Nephron progenitor cell (in vitro differentiated cells): ENCODE measurements around the gene PTPRF.
"Not testable (repeated sequence)": the region's sequence is repeated elsewhere in the genome, so short reads cannot be mapped to it uniquely, and the experiment has no call there.

Experiments
- DNase-seq: peaks from one replicate; pipeline ENCODE4 v3.0.0; 2021
- H3K27ac Mint-ChIP-seq: 2 replicates; pipeline ENCODE4 v1.8.0; 2021; ENCODE audit warnings: mild to moderate bottlenecking, moderate library complexity, mixed read lengths
- H3K27me3 Mint-ChIP-seq: 2 replicates; pipeline ENCODE4 v1.8.0; 2021; ENCODE audit warnings: mild to moderate bottlenecking, low read depth, mixed read lengths; ENCODE audit not compliant: poor library complexity
- H3K36me3 Mint-ChIP-seq: 2 replicates; pipeline ENCODE4 v1.8.0; 2021; ENCODE audit warnings: low read depth, mixed read lengths
- H3K4me1 Mint-ChIP-seq: 2 replicates; pipeline ENCODE4 v1.8.0; 2021; ENCODE audit warnings: mixed read lengths
- H3K4me3 Mint-ChIP-seq: 2 replicates; pipeline ENCODE4 v1.8.0; 2021; ENCODE audit warnings: mild to moderate bottlenecking, moderate library complexity, mixed read lengths
- H3K9me3 Mint-ChIP-seq: 2 replicates; pipeline ENCODE4 v1.8.0; 2021; ENCODE audit warnings: mild to moderate bottlenecking, moderate library complexity, mixed read lengths
- CTCF ChIP-seq: fragments of 200-600 bp; sonication (generic); IDR thresholded peaks from 2 replicates; pipeline ENCODE4 v1.5.0; 2021; ENCODE audit warnings: antibody characterized with exemption

The PTPRF gene

GRCh38 chr1:43637267-43637666 lies 106.6 kb downstream of the PTPRF start:
- no peaks in the 10 kb centered on the region for H3K36me3 Mint-ChIP-seq
- no peak for TF ChIP-seq CTCF
- H3K4me3 Mint-ChIP-seq = no peak overlapping the region
- no peak overlapping the region for H3K27ac Mint-ChIP-seq
- peaks cover 22% of the 10 kb centered on the region for H3K27me3 Mint-ChIP-seq
- no peaks in the 10 kb centered on the region for H3K4me1 Mint-ChIP-seq
- no peak for DNase-seq
- no peaks in the 10 kb centered on the region for H3K9me3 Mint-ChIP-seq

DNA sequence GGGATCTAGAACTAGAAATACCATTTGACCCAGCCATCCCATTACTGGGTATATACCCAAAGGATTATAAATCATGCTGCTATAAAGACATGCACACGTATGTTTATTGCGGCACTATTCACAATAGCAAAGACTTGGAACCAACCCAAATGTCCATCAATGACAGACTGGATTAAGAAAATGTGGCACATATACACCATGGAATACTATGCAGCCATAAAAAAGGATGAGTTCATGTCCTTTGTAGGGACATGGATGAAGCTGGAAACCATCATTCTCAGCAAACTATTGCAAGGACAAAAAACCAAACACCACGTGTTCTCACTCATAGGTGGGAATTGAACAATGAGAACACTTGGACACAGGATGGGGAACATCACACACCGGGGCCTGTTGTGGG lies 107.7 kb downstream of the PTPRF start:
- H3K36me3 Mint-ChIP-seq, H3K4me3 Mint-ChIP-seq, DNase-seq, H3K4me1 Mint-ChIP-seq, H3K27ac Mint-ChIP-seq, H3K9me3 Mint-ChIP-seq: not testable (repeated sequence)
- peaks cover 27% of the 10 kb centered on the region for H3K27me3 Mint-ChIP-seq

DNA sequence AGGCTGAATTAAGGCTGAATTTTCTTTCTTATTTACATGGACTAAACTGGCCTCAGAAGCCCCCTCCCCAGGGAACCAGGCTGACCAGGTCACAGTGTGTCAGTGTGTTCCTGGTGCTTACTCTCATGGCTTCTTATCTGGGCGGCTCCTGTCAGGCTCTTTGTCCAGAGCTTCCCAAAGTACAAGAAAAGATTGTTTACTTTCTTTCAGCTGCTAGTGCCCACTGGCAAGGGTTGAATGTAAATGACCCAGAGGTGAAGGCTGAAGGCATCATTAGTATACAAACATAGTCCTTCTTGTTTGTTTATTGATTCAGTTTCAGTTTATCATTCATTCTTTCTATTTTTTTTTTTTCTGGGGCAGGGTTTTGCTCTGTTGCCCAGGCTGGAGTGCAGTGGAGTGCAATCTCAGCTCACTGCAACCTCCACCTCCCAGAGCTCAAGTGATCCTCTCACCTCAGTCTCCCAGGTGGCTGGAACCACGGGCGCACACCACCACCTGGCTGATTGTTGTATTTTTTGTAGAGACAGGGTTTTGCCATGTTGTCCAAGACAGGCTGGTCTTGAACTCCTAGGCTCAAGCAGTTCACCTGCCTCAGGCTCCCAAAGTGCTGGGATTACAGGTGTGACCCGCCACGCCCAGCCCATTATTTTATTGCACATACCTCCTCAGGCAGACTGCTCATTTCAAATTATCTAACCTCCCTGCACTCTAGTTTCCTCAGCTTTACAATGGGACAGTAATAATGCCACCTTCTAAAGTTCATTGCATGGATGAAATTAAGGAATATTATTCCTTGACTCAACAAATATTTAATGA lies 109.5 kb downstream of the PTPRF start:
- no peak overlapping the region for H3K4me3 Mint-ChIP-seq
- peaks cover 42% of the 10 kb centered on the region for H3K27me3 Mint-ChIP-seq
- H3K36me3 Mint-ChIP-seq = no peaks in the 10 kb centered on the region
- H3K4me1 Mint-ChIP-seq = no peaks in the 10 kb centered on the region
- TF ChIP-seq CTCF = no peak
- no peaks in the 10 kb centered on the region for H3K9me3 Mint-ChIP-seq
- DNase-seq = no peak
- no peak overlapping the region for H3K27ac Mint-ChIP-seq

DNA sequence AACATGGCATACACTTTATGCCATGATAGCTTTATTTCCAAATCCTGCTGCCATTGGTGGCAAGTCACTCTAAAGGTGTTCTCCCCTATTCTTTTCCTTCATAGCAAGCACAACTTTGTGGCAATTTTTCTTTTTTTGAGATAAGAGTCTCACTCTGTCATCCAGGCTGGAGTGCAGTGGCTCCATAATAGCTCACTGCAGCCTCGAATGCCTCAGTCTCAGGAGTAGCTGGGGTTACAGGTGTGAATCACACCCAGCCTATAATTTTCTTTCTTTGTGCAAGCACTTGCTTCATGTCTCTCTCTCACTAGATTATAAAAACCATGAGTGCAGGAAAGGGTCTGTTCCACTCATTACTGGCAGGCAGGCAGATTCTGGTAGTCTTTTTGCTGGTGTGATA lies 113.9 kb downstream of the PTPRF start:
- Mint-ChIP-seq H3K27ac (no peak overlapping the region), H3K27me3 (peaks cover 47% of the 10 kb centered on the region), H3K4me3 (no peak overlapping the region), H3K36me3 (no peaks in the 10 kb centered on the region), H3K9me3 (no peaks in the 10 kb centered on the region), H3K4me1 (peaks cover 16% of the 10 kb centered on the region)
- DNase-seq = no peak
- no peak for TF ChIP-seq CTCF

DNA sequence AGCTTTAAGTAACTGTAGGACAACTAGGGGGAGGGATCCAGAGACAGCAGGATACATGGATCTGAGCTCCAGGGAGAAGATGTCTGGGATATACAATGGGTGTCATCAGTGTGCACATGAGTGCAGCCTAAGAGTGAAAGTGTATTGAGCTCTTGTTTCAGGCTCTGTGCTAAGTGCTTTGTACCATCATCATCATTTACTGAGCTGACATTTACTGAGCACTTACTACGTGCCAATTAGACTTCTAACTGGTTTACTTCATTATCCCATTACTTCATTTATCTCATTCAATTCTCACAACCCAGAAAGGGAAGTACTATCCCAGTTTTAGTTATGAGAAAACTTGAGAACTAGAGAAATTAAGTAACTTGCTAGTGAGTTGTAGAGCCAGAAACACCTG lies 114.8 kb downstream of the PTPRF start:
- no peak for TF ChIP-seq CTCF
- Mint-ChIP-seq H3K36me3 (no peaks in the 10 kb centered on the region), H3K9me3 (no peaks in the 10 kb centered on the region), H3K27ac (no peak overlapping the region), H3K4me1 (peaks cover 20% of the 10 kb centered on the region), H3K4me3 (no peak overlapping the region), H3K27me3 (peaks cover 50% of the 10 kb centered on the region)
- no peak for DNase-seq

DNA sequence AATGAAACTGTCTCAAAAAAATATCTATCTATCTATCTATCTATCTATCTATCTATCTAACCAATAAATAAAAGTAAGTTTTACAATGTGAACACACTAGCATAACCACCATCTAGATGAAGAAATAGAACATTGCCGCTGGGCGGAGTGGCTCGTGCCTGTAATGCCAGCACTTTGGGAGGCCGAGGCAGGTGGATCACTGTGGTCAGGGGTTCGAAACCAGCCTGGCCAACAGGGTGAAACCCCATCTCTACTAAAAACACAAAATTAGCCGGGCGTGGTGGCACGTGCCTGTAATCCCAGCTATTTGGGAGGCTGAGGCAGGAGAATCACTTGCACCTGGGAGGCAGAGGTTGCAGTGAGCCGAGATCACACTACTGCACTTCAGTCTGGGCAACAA lies 116.6 kb downstream of the PTPRF start:
- not testable (repeated sequence) for DNase-seq, H3K27ac Mint-ChIP-seq, H3K36me3 Mint-ChIP-seq, H3K9me3 Mint-ChIP-seq, H3K4me3 Mint-ChIP-seq
- Mint-ChIP-seq H3K4me1 (peaks cover 38% of the 10 kb centered on the region), H3K27me3 (peaks cover 41% of the 10 kb centered on the region)

- H3K4me1 Mint-ChIP-seq = peaks cover 42% of the 10 kb centered on the region
- H3K9me3 Mint-ChIP-seq = no peaks in the 10 kb centered on the region
- H3K36me3 Mint-ChIP-seq = peaks cover 5% of the 10 kb centered on the region
- H3K27me3 Mint-ChIP-seq = peaks cover 37% of the 10 kb centered on the region
- no peak for DNase-seq
- peak overlapping the region; percentile 95 for H3K4me3 Mint-ChIP-seq
- TF ChIP-seq CTCF = no peak
- H3K27ac Mint-ChIP-seq = peak overlapping the region; percentile 99
These were observed 117.7 kb downstream of the PTPRF start for GRCh38 chr1:43648221-43648847.
